ENCODE measurements around the gene JADE1. TPM values are rescaled to one million over a fixed set of nuclear protein-coding genes. Genes with fewer than 3 reads are reported as not detected.

JADE1 gene
- total and polyA plus RNA-seq, 2 of the 13 experiments (the other 11 are each of a cell fraction or from before 2014, with no cell fraction given), result 5.4 to 19.3 TPM

- no peaks in the 10 kb centered on the region for H3K27me3 ChIP-seq (ENCODE audit: control insufficient read depth in 1 of 2, insufficient read depth in 2 of 2, low read length in 2 of 2)
- no peak overlapping the region for H3K4me2 ChIP-seq (ENCODE audit: low read depth, low read length)
- ATAC-seq (peak; percentile 25), FAIRE-seq (no peak), DNase-seq (ENCODE audit: low spot score) (no peak)
- peaks cover 11% of the 10 kb centered on the region for H3K4me1 ChIP-seq (ENCODE audit: insufficient read depth, low read length)
- no peak overlapping the region for H3K9ac ChIP-seq (ENCODE audit: insufficient read depth, low read depth, low read length)
- in situ Hi-C loops (cut with HindIII; ENCODE audit: extremely low pct_ligation_motif_present, low pct_unique_long_range_greater_than_20kb), result loop anchor here (5.0 kb wide), 2 partner anchors 50 to 295 kb away; no protein-coding TSS in a partner anchor
- no peak overlapping the region for H3K4me3 ChIP-seq (replicated peaks in 1 of 3; ENCODE audit: insufficient read depth in 1 of 3, low read depth in 2 of 3, low read length in 3 of 3)
- no TSS peak for BruUV-seq (replicated peaks)
- ChIA-PET CTCF (ENCODE audit: low intra/inter-chr PET ratio, low total read pairs) (interaction anchor here (1.5 to 3.0 kb wide), 3 partner anchors 81 to 297 kb away, joined by 8 to 20 read pairs (median 16); no protein-coding TSS in a partner anchor), POLR2A (no interaction called here)
- 91% methylated on average over 14 of the region's 14 CpGs for WGBS (ENCODE audit: low lambda C conversion rate)
- TF ChIP-seq ZNF616 (CRISPR knock-in tag; IDR thresholded peaks at IDR 0.05; ENCODE audit: low read depth) (no peak), ZFY (CRISPR knock-in tag; IDR thresholded peaks at IDR 0.05) (no peak), ZNF34 (CRISPR knock-in tag; IDR thresholded peaks at IDR 0.05; ENCODE audit: borderline replicate concordance) (no peak), PATZ1 (CRISPR knock-in tag; IDR thresholded peaks at IDR 0.05) (no peak)
- H3K36me3 ChIP-seq (replicated peaks in 1 of 2; ENCODE audit: control insufficient read depth in 1 of 2, insufficient read depth in 2 of 2, low read length in 2 of 2), result peaks cover 29 to 59% of the 10 kb centered on the region in 2 experiments
- H3K9me3 ChIP-seq (ENCODE audit: low read length), result no peaks in the 10 kb centered on the region
- H3K79me2 ChIP-seq (ENCODE audit: insufficient read depth, low read length), result no peaks in the 10 kb centered on the region
- no peak overlapping the region for H3K27ac ChIP-seq (ENCODE audit: extremely low read length, insufficient read depth, low read length)
- intact Hi-C loops (cut with micrococcal nuclease; ENCODE audit: unreplicated experiment), result loop anchor here (1.0 to 10.0 kb wide), 6 partner anchors 53 to 408 kb away; partner anchors contain the start of genes C4orf33, JADE1 and SCLT1
- no peak overlapping the region for H2AFZ ChIP-seq (ENCODE audit: low read length)
- H4K20me1 ChIP-seq (ENCODE audit: insufficient read depth, low read length), result peaks cover 7% of the 10 kb centered on the region; the same call in 1 of the 2 replicates
Observed at GRCh38 chr4:128862608-128863311, 53.3 kb downstream of the JADE1 start.
